Astrocyte of the hippocampus (primary cell): Measurements from ENCODE around the gene PARD6A.
"Not testable (repeated sequence)": the region's sequence is repeated elsewhere in the genome, so short reads cannot be mapped to it uniquely, and the experiment has no call there.

Experiments
- DNase-seq: peaks from one replicate; pipeline ENCODE4 v3.0.0; 2011; ENCODE audit warnings: low read depth, low spot score

Gene PARD6A

DNA sequence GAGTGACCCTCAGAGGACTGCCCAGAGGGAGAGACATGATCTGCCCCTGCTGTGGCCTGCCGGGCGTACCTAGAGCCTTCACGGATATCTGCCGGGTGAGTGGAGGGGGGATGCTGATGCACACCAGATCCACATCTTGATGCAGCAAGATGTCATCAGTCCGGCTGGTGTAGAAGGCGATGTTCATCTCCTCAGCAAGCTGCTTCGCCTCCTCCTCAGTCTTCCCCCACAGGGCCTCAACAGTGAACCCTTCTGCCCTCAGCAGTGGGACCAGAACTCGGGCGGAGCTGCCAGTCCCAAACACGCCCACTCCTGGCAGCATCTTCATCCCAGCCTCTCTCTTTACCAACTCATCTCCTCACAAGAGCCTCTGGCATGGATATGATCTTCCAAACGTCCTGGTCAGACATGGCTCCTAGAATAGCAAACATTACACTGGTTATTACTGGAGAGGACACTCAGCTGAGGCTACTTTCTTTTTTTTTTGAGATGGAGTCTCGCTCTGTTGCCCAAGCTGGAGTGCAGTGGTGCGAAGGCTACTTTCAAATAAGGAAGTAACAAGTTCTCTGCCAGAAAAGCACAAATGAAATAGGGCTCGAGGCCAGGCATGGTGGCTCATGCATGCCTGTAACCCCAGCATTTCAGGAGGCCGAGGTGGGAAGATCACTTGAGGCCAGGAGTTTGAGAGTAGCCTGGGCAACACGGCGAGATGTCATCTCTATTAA lies 24.8 kb downstream of the PARD6A start:
- no peak for DNase-seq

DNA sequence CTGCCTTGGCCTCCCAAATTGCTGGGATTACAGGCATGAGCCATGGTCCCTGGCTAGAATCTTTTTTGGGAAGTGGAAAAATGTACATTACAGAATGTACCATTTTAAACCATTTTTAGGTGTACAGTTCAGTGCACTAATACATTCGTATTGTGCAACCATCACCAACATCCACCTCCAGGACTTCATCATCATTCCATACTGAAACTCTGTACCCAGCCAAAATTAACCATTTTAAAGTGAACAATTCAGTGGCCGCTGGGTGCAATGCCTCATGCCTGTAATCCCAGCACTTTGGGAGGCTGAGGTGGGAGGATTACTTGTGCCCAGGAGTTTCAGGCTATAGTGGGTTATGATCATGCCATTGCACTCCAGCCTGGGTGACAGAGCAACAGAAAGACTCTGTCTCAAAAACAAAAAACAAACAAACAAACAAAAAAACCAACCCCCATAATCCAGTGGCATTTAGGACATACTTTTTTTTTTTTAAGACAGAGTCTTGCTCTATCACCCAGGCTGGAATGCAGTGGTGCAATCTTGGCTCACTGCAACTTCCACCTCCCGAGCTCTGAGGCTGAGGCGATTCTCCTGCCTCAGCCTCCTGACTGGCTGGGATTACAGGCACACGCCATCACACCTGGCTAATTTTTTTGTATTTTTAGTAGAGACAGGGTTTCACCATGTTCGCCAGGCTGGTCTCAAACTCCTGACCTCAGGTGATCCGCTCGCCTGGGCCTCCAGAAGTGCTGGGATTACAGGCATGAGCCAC lies 32.9 kb downstream of the PARD6A start:
- DNase-seq: not testable (repeated sequence)

DNA sequence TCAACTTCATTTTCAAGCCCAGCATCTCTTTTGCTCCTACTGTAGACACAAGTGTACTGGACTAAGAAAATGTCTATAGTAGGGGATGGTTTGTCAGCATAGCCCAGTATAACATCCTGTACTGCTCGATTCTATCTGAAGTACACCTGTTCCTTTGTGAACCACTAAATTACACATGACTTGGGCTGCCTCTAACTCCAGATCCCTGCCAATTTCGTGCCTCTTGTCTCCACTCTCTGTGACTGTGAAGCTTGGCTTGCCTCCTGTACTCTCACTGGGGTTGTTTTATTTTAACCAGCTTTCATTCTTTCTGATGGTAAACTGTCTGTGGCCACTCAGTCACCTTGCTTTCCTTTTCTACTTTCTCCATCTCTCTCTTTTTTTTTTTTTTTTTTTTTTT lies 33.9 kb downstream of the PARD6A start:
- DNase-seq: no peak

DNA sequence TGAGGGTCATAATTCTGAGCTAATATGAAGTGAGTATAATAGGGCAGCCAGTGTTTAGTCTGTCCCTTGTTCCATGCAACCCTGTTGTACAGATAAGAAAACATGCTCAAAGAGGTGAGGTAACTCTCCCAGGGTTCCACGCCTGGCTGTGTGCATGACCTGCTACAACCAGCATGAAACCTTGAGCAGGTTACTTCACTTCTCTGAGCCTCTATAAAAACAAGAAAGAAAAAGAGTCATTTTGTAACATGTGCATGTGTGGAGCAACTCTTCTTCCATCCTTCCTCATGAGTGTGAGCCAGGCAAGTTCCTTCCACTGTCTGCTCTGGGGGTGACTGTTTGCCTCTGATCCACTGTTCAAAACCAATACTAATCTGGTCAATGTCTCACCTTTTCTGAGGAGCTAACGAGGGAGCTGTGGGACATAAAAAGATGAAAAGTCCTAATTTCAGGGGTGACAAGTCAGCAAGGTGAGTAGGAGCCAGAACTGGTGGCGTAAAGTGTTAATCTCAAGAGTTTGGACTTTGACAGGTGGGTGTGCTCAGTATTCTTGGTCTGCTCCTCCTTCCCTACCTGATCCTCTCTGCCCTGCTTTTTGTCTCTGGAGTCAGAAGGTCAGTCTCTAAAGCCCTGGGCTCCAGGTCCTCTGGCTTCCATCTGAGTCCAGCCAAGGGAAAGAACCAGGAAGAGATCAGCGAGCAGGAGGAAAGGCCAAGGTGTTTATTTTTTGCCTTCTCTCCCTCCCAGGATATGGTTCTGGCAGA lies 36.8 kb downstream of the PARD6A start:
- no peak for DNase-seq

DNA sequence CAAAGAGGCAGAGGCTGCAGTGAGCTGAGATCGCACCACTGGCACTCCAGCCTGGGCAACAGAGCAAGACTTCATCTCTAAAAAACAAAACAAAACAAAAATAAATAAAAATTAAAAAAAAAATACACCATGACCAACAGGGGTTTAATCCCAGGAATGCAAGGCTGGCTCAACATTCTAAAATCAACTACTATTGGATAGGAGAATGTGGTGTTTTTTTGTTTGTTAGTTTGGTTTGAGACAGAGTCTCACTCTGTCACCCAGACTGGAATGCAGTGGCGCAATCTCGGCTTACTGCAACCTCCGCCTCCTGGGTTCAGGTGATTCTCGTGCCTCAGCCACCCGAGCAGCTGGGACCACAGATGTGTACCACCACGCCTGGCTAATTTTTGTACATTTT lies 38.5 kb downstream of the PARD6A start:
- DNase-seq: no peak

DNA sequence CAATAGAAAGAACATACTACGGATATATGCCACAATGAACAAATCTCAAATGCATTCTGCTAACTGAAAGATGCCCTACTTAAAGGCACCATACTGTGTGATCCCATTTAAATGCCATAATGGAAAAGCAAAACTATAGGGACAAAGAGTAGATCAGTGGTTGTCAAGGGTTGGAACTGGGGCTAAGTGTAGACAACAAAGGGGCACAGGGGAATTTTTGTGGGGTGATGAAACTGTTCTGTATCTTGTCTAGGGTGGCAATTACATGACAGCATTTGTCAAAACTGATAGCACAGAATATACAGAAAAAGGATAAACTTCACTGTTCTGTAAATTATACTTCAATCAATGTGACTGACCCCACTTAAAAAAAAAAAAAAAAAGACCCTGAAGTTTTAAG lies 40.7 kb downstream of the PARD6A start:
- DNase-seq: no peak

DNA sequence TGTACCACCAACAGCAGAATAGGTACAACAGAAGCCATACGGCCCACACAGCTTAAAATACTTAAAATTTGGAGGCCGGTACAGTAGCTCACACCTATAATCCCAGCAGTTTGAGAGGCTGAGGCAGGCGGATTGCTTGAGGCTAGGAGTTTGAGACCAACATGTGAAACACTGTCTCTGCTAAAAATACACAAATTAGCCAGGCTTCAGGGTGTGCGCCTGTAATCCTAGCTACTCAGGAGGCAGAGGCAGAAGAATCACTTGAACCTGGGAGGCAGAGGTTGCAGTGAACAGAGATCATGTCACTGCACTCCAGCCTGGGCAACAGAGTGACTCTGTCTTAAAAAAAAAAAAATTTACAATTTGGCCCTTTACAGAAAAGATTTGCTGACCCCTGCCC lies 41.4 kb downstream of the PARD6A start:
- DNase-seq: no peak

DNA sequence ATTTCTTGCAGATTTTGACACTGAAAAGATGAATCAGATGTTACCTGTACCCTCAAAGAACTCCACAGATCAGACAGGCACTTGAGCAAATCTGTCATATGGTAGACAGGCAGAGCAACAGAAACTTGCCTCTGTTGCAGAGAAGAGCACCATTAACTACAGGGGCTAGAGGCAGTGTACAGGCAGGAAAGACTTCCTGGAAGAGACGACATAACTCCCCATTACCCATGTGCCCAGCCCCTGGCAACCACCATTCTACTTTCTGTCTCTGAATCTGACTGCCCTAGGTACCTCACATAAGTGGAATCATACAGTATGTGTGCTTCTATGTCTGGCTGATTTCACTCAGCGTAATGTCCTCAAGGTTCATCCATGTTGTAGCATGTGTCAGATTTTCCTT lies 42.9 kb downstream of the PARD6A start:
- no peak for DNase-seq

DNA sequence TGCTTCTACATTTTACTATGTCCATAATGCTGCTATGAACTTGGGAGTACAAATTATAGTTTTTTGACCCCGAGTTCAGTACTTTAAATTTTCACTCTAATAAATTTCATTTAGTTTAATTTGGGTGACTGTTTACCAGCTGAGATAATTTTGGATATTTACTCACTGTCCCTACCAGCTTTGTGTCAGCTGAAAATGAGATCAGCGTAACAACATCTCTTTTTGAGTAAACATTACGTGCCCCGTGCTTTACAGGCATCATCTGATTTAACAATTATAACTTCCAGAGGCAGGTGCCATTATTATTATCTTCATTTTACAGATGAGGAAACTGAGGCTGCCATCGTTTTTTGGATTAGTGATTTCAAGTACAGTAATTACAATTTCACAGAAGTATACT lies 43.4 kb downstream of the PARD6A start:
- no peak for DNase-seq

DNA sequence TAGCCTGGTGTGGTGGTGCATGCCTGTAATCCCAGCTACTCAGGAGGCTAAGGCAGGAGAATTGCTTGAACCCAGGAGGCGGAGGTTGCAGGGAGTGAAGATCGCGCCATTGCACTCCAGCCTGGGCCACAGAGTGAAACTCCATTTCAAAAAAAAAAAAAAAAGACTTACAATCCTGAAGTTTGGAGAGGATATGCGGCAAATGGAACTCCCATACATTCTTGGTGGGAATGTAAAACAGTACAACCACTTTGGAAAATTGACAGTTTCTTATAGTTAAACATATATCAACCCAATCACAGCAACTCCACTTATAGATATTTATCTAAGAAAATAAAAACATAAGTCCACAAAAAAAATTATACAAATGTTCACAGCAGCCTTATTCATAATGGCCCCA lies 46.5 kb downstream of the PARD6A start:
- DNase-seq: no peak

DNA sequence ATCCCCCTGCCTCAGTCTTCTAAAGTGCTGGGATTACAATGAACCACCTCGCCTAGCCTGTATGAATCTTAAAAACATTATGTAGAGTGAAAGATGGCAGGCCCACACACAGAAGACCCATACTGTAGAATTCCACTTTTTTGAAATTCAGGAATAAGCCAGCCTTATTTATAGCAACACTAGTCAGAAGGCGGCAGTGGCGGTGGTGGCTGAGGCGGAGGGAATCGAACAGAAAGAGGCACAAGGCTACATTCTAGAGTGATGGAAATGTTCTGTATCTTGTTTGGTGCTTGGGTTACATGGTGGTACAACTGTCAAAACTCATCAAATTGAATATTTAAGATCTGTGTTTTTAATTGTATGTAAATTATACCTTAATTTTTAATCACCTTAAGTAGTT lies 47.0 kb downstream of the PARD6A start:
- no peak for DNase-seq

DNA sequence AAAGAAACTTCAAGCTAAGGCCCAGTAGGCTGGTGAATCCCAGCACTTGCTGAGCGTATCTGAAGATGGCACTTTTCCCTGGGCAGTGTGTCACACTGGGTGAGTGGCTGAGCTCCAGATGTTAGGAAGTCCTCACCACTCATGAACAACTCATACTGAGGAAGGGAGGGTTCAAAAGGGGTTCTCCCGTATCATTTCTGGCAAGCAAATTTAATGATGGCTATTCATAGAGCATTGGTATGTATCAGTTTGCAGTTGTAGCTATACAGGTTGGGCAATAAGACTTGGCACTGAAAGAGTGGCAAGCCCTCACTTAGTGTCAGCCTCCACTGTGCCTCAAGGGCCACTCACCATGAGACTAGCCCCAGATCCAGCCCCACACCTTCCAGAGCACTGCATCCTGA lies 47.6 kb downstream of the PARD6A start:
- no peak for DNase-seq

DNA sequence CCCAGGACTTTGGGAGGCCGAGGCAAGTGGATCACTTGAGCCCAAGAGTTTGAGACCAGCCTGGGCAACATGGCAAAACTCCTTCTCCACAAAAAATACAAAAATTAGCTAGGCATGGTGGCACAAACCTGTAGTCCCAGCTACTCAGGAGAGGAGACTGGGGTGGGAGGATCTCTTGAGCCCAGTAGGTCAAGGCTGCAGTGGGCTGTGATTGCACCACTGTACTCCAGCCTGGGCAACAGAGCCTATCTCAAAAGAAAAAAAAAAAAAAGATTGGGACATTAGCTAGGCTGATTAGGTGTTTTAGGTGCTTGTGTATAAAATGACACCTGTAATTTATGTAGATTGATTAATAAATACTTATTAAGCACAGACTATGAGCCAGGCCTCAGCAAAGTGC lies 48.3 kb downstream of the PARD6A start:
- no peak for DNase-seq

DNA sequence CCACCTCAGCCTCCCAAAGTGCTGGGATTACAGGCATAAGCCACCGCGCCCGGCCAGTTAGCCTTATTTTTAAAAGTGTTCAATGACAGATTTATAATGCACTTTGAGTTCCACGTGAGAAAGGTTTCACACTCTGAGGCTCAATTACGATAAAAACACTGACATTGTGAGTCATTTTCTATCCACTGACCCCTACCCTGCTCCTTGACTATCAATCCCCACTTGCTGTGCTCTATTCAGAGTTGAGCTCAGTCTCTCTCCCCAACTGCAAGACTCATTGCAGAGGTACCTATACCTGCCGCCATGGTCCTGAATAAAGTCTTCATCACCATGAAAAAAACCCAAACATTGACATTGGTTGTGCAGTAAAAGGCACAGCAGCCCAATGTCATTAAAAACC lies 49.8 kb downstream of the PARD6A start:
- DNase-seq: no peak
